Endothelial cell of umbilical vein (primary cell): Measurements from ENCODE around the gene GNRHR. TPM values are rescaled to one million over a fixed set of nuclear protein-coding genes. Genes with fewer than 3 reads are reported as not detected.

Experiments used
- BruUV-seq: library from RNA; stranded (reverse); fragments of 400-500 nt; replicated peaks from 2 replicates; lab custom pipeline; 2021; lab: Mats Ljungman, UMichigan
- CTCF ChIA-PET: fragments of 300-600, 350-600 bp; sonication (Branson Sonifier 250); formaldehyde crosslinking; loops from one replicate; lab custom pipeline; 2021; ENCODE audit warnings: antibody characterized with exemption, inconsistent platforms; lab: Charles Lee
- POLR2A ChIA-PET: fragments of 300-600, 350-600 bp; sonication (Branson Sonifier 250); formaldehyde crosslinking; loops from one replicate; lab custom pipeline; 2021; ENCODE audit warnings: antibody characterized with exemption, inconsistent platforms; lab: Charles Lee
- DNase-seq: peaks from one replicate; pipeline ENCODE4 v3.0.0-alpha.2; 2011; ENCODE audit warnings: low read depth, low spot score
- FAIRE-seq: peaks from 2 replicates; lab custom pipeline; 2011; peaks lifted over from hg19 to GRCh38; lab: Jason Lieb, UNC
- H2AFZ ChIP-seq: 2 replicates; pipeline ENCODE4 v1.6.0; 2012; ENCODE audit warnings: low read depth, low read length, control low read depth, inconsistent platforms
- H3K27ac ChIP-seq: 2 replicates; pipeline ENCODE4 v1.5.1; 2011; ENCODE audit warnings: low read depth, mild to moderate bottlenecking, control low read depth, low read length, moderate library complexity; ENCODE audit not compliant: insufficient read depth
- H3K27me3 ChIP-seq, 2 experiments: 2 replicates each; pipeline versions ENCODE4 v1.6.0 to v1.6.1; 2011; ENCODE audit warnings: low read length in 2 of 2, mixed read lengths in 1 of 2; ENCODE audit not compliant: control insufficient read depth in 2 of 2, insufficient read depth in 2 of 2
- H3K36me3 ChIP-seq, 2 experiments: 2 replicates in 1 of 2; 3 replicates in 1 of 2; pipeline ENCODE4 v1.5.1; 2011; ENCODE audit warnings: low read length in 2 of 2, mild to moderate bottlenecking in 1 of 2, moderate library complexity in 1 of 2; ENCODE audit not compliant: control insufficient read depth in 2 of 2, insufficient read depth in 2 of 2; ENCODE audit errors: extremely low read depth in 1 of 2
- H3K4me1 ChIP-seq: 3 replicates; pipeline ENCODE4 v1.5.1; 2011; ENCODE audit warnings: mild to moderate bottlenecking, low read length; ENCODE audit not compliant: control insufficient read depth, insufficient read depth; ENCODE audit errors: extremely low read depth
- H3K4me2 ChIP-seq: 2 replicates; pipeline ENCODE4 v1.6.1; 2011; ENCODE audit warnings: low read length, control low read depth, mixed read lengths; ENCODE audit not compliant: insufficient read depth
- H3K4me3 ChIP-seq, 3 experiments: fragments of 200-600 bp in 1 of 3; sonication (generic), shearing (Covaris generic) in 1 of 3; replicated peaks in 1 of 3; 2 replicates each; pipeline ENCODE4 v1.5.1; 2011 to 2016; ENCODE audit warnings: control low read depth in 3 of 3, low read length in 3 of 3, mild to moderate bottlenecking in 2 of 3, inconsistent platforms in 1 of 3, low read depth in 1 of 3, moderate library complexity in 1 of 3; ENCODE audit not compliant: insufficient read depth in 1 of 3
- H3K79me2 ChIP-seq: 2 replicates; pipeline ENCODE4 v1.6.0; 2012; ENCODE audit warnings: low read length, inconsistent platforms; ENCODE audit not compliant: control insufficient read depth, insufficient read depth
- H3K9ac ChIP-seq: replicated peaks from 2 replicates; pipeline ENCODE3; 2011; ENCODE audit warnings: low read length, control low read depth; ENCODE audit not compliant: insufficient read depth; ENCODE audit errors: extremely low read depth
- H3K9me1 ChIP-seq: replicated peaks from 3 replicates; pipeline ENCODE4 v1.6.0; 2011; ENCODE audit warnings: mild to moderate bottlenecking, low read length; ENCODE audit not compliant: control insufficient read depth, insufficient read depth; ENCODE audit errors: extremely low read depth
- H3K9me3 ChIP-seq: replicated peaks from 2 replicates; pipeline ENCODE4 v1.5.1; 2012; ENCODE audit warnings: low read length, inconsistent platforms; ENCODE audit not compliant: control insufficient read depth, insufficient read depth
- H4K20me1 ChIP-seq: replicated peaks from 2 replicates; pipeline ENCODE3; 2011; ENCODE audit warnings: mild to moderate bottlenecking, low read length; ENCODE audit not compliant: control insufficient read depth, insufficient read depth; ENCODE audit errors: extremely low read depth
- CTCF ChIP-seq, 2 donors: IDR thresholded peaks; 1 replicate in 1 of 2; 2 replicates in 1 of 2; pipeline ENCODE4 v1.5.1; 2011; ENCODE audit warnings: low read length in 2 of 2, mild to moderate bottlenecking in 2 of 2, moderate library complexity in 2 of 2, control low read depth in 1 of 2, inconsistent platforms in 1 of 2, low read depth in 1 of 2; ENCODE audit not compliant: insufficient read depth in 1 of 2; ENCODE audit errors: extremely low read depth in 1 of 2
- EZH2 ChIP-seq: IDR thresholded peaks from 2 replicates; pipeline ENCODE4 v1.6.1; 2012; ENCODE audit warnings: borderline replicate concordance, low read depth, mild to moderate bottlenecking, moderate library complexity, low read length, inconsistent platforms; ENCODE audit not compliant: severe bottlenecking
- FOS ChIP-seq: IDR thresholded peaks from 2 replicates; pipeline ENCODE4 v1.6.1; 2011; ENCODE audit warnings: mild to moderate bottlenecking, low read length, moderate library complexity, borderline replicate concordance; ENCODE audit not compliant: insufficient read depth
- GATA2 ChIP-seq: IDR thresholded peaks from 2 replicates; pipeline ENCODE4 v1.7.0; 2011; ENCODE audit warnings: low read depth, mild to moderate bottlenecking, moderate library complexity, mixed read lengths, low read length; ENCODE audit not compliant: insufficient read length, insufficient read depth
- JUN ChIP-seq: IDR thresholded peaks from 2 replicates; pipeline ENCODE4 v1.6.1; 2011; ENCODE audit warnings: borderline replicate concordance, low read depth; ENCODE audit not compliant: insufficient read length, insufficient read depth
- MYC ChIP-seq: IDR thresholded peaks from one replicate; pipeline ENCODE4 v1.6.1; 2011; ENCODE audit warnings: mild to moderate bottlenecking, low read depth, low read length
- POLR2A ChIP-seq: IDR thresholded peaks from 2 replicates; pipeline ENCODE4 v1.6.1; 2012; ENCODE audit warnings: low read depth, mild to moderate bottlenecking, control low read depth, low read length
- POLR2AphosphoS5 ChIP-seq: IDR thresholded peaks from 2 replicates; pipeline ENCODE4 v1.6.1; 2012; ENCODE audit warnings: low read depth, mild to moderate bottlenecking, control low read depth, low read length, moderate library complexity; ENCODE audit not compliant: insufficient read depth
- dilution Hi-C: fragments of 300-500 bp; cut with MboI; formaldehyde crosslinking; loops from one replicate; pipeline ENCODE4 v1.15.0; 2019; ENCODE audit warnings: low sequenced_read_pairs; ENCODE audit not compliant: extremely low pct_ligation_motif_present
- intact Hi-C: fragments of 100-400 bp; cut with micrococcal nuclease; formaldehyde crosslinking; loops from one replicate; pipeline ENCODE4 v1.10.0; 2022
- polyA plus RNA-seq, 4 experiments: library from polyadenylated mRNA; depleted of rRNA in 3 of 4; stranded (reverse) in 3 of 4; unstranded in 1 of 4; fragments of >200 nt; gene quantifications; 2 replicates each; pipeline versions ENCODE4 v1.2.1 to v1.2.3, GENCODE V29; 2011 to 2012; ENCODE audit warnings: missing spikeins in 1 of 4
- total RNA-seq: library from RNA; stranded (reverse); gene quantifications from 2 replicates; pipeline ENCODE4 v1.2.3, GENCODE V29; 2021
- TF ChIP-seq, protein P1 (sequence below): IDR thresholded peaks from 2 replicates; pipeline ENCODE4 v1.6.1; 2011; ENCODE audit not compliant: insufficient read depth, insufficient read length

The GNRHR gene
- total and polyA plus RNA-seq, 2 donors (not counting 3 experiments of a cell fraction or from before 2014, with no cell fraction given): not detected

DNA sequence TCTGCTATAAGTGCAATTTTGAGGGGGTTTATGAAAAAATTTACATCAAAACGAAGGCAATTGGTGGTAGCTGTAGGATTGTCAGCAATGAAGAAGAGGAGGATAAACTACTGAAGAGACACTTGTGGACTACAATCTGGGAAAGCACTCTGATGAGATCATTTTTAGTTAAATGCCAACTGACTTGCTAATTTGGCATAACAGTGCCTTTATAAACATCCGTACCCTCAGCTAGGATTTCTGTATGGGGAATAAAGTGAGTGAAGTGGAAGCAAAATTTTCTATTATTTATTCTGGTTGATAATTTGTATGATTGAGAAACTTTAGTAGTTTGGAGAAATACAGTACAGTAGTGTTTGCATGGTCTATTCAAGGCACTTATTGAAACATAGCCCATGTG lies 11.2 kb upstream of the GNRHR start:
- intact Hi-C loops: no loop called here
- Histone ChIP-seq H4K20me1 (no peaks in the 10 kb centered on the region), H2AFZ (no peak overlapping the region), H3K27ac (no peak overlapping the region), H3K9me3 (no peaks in the 10 kb centered on the region), H3K4me2 (no peak overlapping the region), H3K79me2 (no peaks in the 10 kb centered on the region), H3K9me1 (no peaks in the 10 kb centered on the region), H3K9ac (no peak overlapping the region), H3K4me3 (no peak overlapping the region), H3K27me3 (no peaks in the 10 kb centered on the region), H3K36me3 (no peaks in the 10 kb centered on the region), H3K4me1 (no peaks in the 10 kb centered on the region)
- CTCF ChIA-PET: interaction anchor here (0.6 to 3.1 kb wide), 2 partner anchors 19 to 59 kb away, joined by 3 to 16 read pairs; no protein-coding TSS in a partner anchor
- BruUV-seq: no TSS peak
- TF ChIP-seq MYC (no peak), POLR2AphosphoS5 (no peak), CTCF (IDR thresholded peaks at IDR 0.05; ENCODE audit: extremely low read depth in 1 of 2, insufficient read depth in 1 of 2, low read depth in 1 of 2, low read length in 2 of 2) (no peak), GATA2 (no peak), EZH2 (no peak), JUN (no peak), POLR2A (no peak), FOS (no peak)
- TF ChIP-seq, protein P1, sequence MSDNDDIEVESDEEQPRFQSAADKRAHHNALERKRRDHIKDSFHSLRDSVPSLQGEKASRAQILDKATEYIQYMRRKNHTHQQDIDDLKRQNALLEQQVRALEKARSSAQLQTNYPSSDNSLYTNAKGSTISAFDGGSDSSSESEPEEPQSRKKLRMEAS: no peak
- FAIRE-seq (no peak), DNase-seq (no peak)
- POLR2A ChIA-PET: no interaction called here
- dilution Hi-C loops: no loop called here
